K562 (cell line): ENCODE measurements around the gene ZNF197. TPM values are rescaled to one million over a fixed set of nuclear protein-coding genes. Genes with fewer than 3 reads are reported as not detected.

Experiments used
- ATAC-seq: fragments of 200-7000 bp; cut with Tn5 transposase; 3 replicates; pipeline ENCODE4 v1.9.1; 2020; ENCODE audit warnings: moderate library complexity
- BruUV-seq: library from RNA; stranded (reverse); fragments of 400-500 nt; replicated peaks from 2 replicates; lab custom pipeline; 2021; lab: Mats Ljungman, UMichigan
- CTCF ChIA-PET: fragments of 300-600 bp; formaldehyde crosslinking; extraction: SDS; loops from one replicate; lab custom pipeline; 2021; ENCODE audit warnings: low intra/inter-chr PET ratio; lab: Yijun Ruan, JAX
- POLR2A ChIA-PET: fragments of 300-600, 350-650 bp; sonication (Branson Sonifier 250); formaldehyde crosslinking; extraction: SDS; loops from one replicate; lab custom pipeline; 2021; ENCODE audit warnings: antibody characterized with exemption, inconsistent platforms; lab: Yijun Ruan, JAX
- DNase-seq, 4 experiments: peaks; one replicate each; pipeline versions ENCODE4 v3.0.0 to v3.0.0-alpha.2; 2011 to 2018; ENCODE audit warnings: low spot score in 3 of 4, mixed read lengths in 3 of 4; ENCODE audit errors: extremely low read depth in 1 of 4
- FAIRE-seq: peaks from 2 replicates; lab custom pipeline; 2011; peaks lifted over from hg19 to GRCh38; lab: Jason Lieb, UNC
- H2AFZ ChIP-seq: 2 replicates; pipeline ENCODE4 v1.6.0; 2011; ENCODE audit warnings: low read depth, low read length, control low read depth, inconsistent platforms
- H3K27ac ChIP-seq: fragments of 200-600 bp; 3 replicates; pipeline ENCODE4 v1.8.0; 2011; ENCODE audit warnings: low read depth, mild to moderate bottlenecking, control low read depth, inconsistent platforms, low read length, moderate library complexity, mixed read lengths; ENCODE audit errors: extremely low read depth
- H3K27me3 ChIP-seq, 2 experiments: fragments of 300-600 bp in 1 of 2; 2 replicates in 1 of 2; 3 replicates in 1 of 2; pipeline versions ENCODE4 v1.6.0 to v1.8.0; 2011; ENCODE audit warnings: inconsistent platforms in 2 of 2, low read length in 2 of 2, mild to moderate bottlenecking in 1 of 2, mixed read lengths in 1 of 2, moderate library complexity in 1 of 2; ENCODE audit not compliant: control insufficient read depth in 2 of 2, insufficient read depth in 2 of 2
- H3K36me3 ChIP-seq: fragments of 300-600 bp; 3 replicates; pipeline ENCODE4 v1.8.0; 2011; ENCODE audit warnings: mild to moderate bottlenecking, low read length, inconsistent platforms; ENCODE audit not compliant: control insufficient read depth, insufficient read depth
- H3K4me1 ChIP-seq, 2 experiments: fragments of 200-600 bp in 1 of 2; replicated peaks in 1 of 2; 2 replicates in 1 of 2; 3 replicates in 1 of 2; pipeline versions ENCODE4 v1.5.1 to v1.8.0; 2011; ENCODE audit warnings: inconsistent platforms in 2 of 2, low read length in 2 of 2, mild to moderate bottlenecking in 1 of 2, mixed read lengths in 1 of 2, moderate library complexity in 1 of 2; ENCODE audit not compliant: control insufficient read depth in 2 of 2, insufficient read depth in 2 of 2
- H3K4me2 ChIP-seq: 2 replicates; pipeline ENCODE4 v1.6.1; 2011; ENCODE audit warnings: low read length, control low read depth, inconsistent platforms, mixed read lengths; ENCODE audit not compliant: insufficient read depth
- H3K4me3 ChIP-seq: fragments of 200-600 bp; sonication (generic), shearing (Covaris generic); 2 replicates; pipeline ENCODE4 v1.5.1; 2016; ENCODE audit warnings: control low read depth, inconsistent platforms
- H3K79me2 ChIP-seq: fragments of 200-600 bp; 3 replicates; pipeline ENCODE4 v1.8.0; 2011; ENCODE audit warnings: low read length, inconsistent platforms; ENCODE audit not compliant: control insufficient read depth, insufficient read depth
- H3K9ac ChIP-seq, 2 experiments: 2 replicates each; pipeline versions ENCODE4 v1.6.0 to v1.6.1; 2011; ENCODE audit warnings: low read depth in 2 of 2, low read length in 2 of 2, control low read depth in 1 of 2, inconsistent platforms in 1 of 2, mild to moderate bottlenecking in 1 of 2, mixed read lengths in 1 of 2; ENCODE audit not compliant: insufficient read depth in 1 of 2
- H3K9me1 ChIP-seq: one replicate; pipeline ENCODE4 v1.6.0; 2011; ENCODE audit warnings: inconsistent platforms, mild to moderate bottlenecking, low read length, moderate library complexity; ENCODE audit not compliant: control insufficient read depth, insufficient read depth
- H3K9me3 ChIP-seq: replicated peaks from 2 replicates; pipeline ENCODE4 v1.5.1; 2011; ENCODE audit warnings: low read depth, low read length, inconsistent platforms; ENCODE audit not compliant: control insufficient read depth, insufficient read depth
- H4K20me1 ChIP-seq: replicated peaks from 2 replicates; pipeline ENCODE4 v1.6.1; 2011; ENCODE audit warnings: low read length, inconsistent platforms, mixed read lengths; ENCODE audit not compliant: control insufficient read depth, insufficient read depth
- BRF1 ChIP-seq: IDR thresholded peaks from 3 replicates; pipeline ENCODE4 v1.6.1; 2011; ENCODE audit warnings: borderline replicate concordance, mild to moderate bottlenecking; ENCODE audit not compliant: insufficient read length; ENCODE audit errors: extremely low read depth
- CEBPB ChIP-seq: fragments of 450-650 bp; IDR thresholded peaks from 2 replicates; pipeline ENCODE4 v1.6.1; 2016; ENCODE audit warnings: missing genetic modification characterization, missing compliant biosample characterization
- EP400 ChIP-seq: fragments of 450-650 bp; IDR thresholded peaks from 2 replicates; pipeline ENCODE4 v1.6.1; 2017; ENCODE audit warnings: antibody characterized with exemption, mild to moderate bottlenecking, moderate library complexity
- FOXK2 ChIP-seq, 2 experiments: fragments of 450-650 bp; IDR thresholded peaks in 1 of 2; conservative IDR thresholded peaks in 1 of 2; 2 replicates each; pipeline ENCODE4 v1.6.1; 2016; ENCODE audit warnings: low read depth in 2 of 2, mild to moderate bottlenecking in 1 of 2
- HNRNPH1 ChIP-seq: fragments of 200-400 bp; formaldehyde crosslinking; optimal IDR thresholded peaks from 2 replicates; pipeline ENCODE3; 2017; ENCODE audit warnings: low read depth, mild to moderate bottlenecking, low read length, moderate library complexity
- HNRNPLL ChIP-seq: fragments of 200-400 bp; formaldehyde crosslinking; IDR thresholded peaks from 2 replicates; pipeline ENCODE4 v1.6.1; 2017; ENCODE audit warnings: low read length, low read depth, mild to moderate bottlenecking; ENCODE audit not compliant: poor library complexity, severe bottlenecking
- MLX ChIP-seq, 2 experiments: fragments of 450-650 bp in 1 of 2; sonication (generic) in 1 of 2; formaldehyde crosslinking; conservative IDR thresholded peaks; 2 replicates each; pipeline versions ENCODE4 v1.4.0 to v1.8.1; 2020 to 2022; ENCODE audit warnings: mild to moderate bottlenecking in 1 of 2, missing genetic modification reagents in 1 of 2
- MXI1 ChIP-seq: IDR thresholded peaks from 2 replicates; pipeline ENCODE4 v1.6.1; 2011; ENCODE audit warnings: low read depth, mild to moderate bottlenecking, improper control_type of control experiment, low read length
- NR3C1 ChIP-seq: sonication (generic); formaldehyde crosslinking; IDR thresholded peaks from 2 replicates; pipeline ENCODE4 v1.8.1; 2022; ENCODE audit warnings: missing genetic modification reagents
- PBX2 ChIP-seq, 2 experiments: IDR thresholded peaks in 1 of 2; conservative IDR thresholded peaks in 1 of 2; 2 replicates each; pipeline ENCODE4 v1.6.1; 2016; ENCODE audit warnings: low read depth in 2 of 2, mild to moderate bottlenecking in 1 of 2, missing compliant biosample characterization in 1 of 2, missing genetic modification characterization in 1 of 2, moderate library complexity in 1 of 2
- POLR2A ChIP-seq: fragments of 450-650 bp; conservative IDR thresholded peaks from 2 replicates; pipeline ENCODE4 v1.6.1; 2016
- SRSF7 ChIP-seq: fragments of 200-400 bp; formaldehyde crosslinking; optimal IDR thresholded peaks from 2 replicates; pipeline ENCODE3; 2017; ENCODE audit warnings: mild to moderate bottlenecking, low read depth, low read length
- SRSF9 ChIP-seq: fragments of 200-400 bp; formaldehyde crosslinking; IDR thresholded peaks from 2 replicates; pipeline ENCODE4 v1.6.1; 2017; ENCODE audit warnings: low read depth, low read length, borderline replicate concordance
- TCF15 ChIP-seq: fragments of 250-450 bp; sonication (Bioruptor Pico); IDR thresholded peaks from 2 replicates; pipeline ENCODE4 v1.8.0; 2022; ENCODE audit warnings: moderate library complexity, mild to moderate bottlenecking, inconsistent platforms
- ZNF311 ChIP-seq: fragments of 250-450 bp; sonication (Bioruptor Pico); IDR thresholded peaks from 2 replicates; pipeline ENCODE4 v1.4.0; 2020; ENCODE audit warnings: mild to moderate bottlenecking, moderate library complexity
- whole genome bisulfite sequencing: fragments of 100-300 bp; shearing (Covaris generic); methylation state at CpG from one replicate; pipeline ENCODE4 v1.1.6; 2016; ENCODE audit warnings: low coverage, mixed read lengths; ENCODE audit not compliant: insufficient coverage; ENCODE audit errors: missing lambda C conversion rate; 5-methylcytosine and 5-hydroxymethylcytosine counted together
- in situ Hi-C: fragments of 300-500 bp; cut with MboI; formaldehyde crosslinking; loops from 4 replicates; pipeline ENCODE4 v1.15.0; 2018; ENCODE audit warnings: inconsistent platforms, mixed read lengths
- intact Hi-C: fragments of 100-400 bp; cut with micrococcal nuclease; formaldehyde crosslinking; loops from 2 replicates; pipeline ENCODE4 v1.14.2; 2022
- polyA plus RNA-seq, 8 experiments: library from polyadenylated mRNA; depleted of rRNA in 4 of 8; stranded (reverse) in 5 of 8; unstranded in 3 of 8; fragments of >200 nt; fragmentation: Nextera tagmentation in 2 of 8; fragmentation: Illumina TruSeq in 1 of 8; extraction: Ambion mirVana in 2 of 8; extraction: Trizol in 1 of 8; gene quantifications; 2 replicates each; pipeline versions ENCODE4 v1.2.1 to v1.2.3, GENCODE V29; 2011 to 2014; ENCODE audit warnings: inconsistent platforms in 1 of 8, missing spikeins in 1 of 8
- total RNA-seq, 7 experiments: library from RNA; depleted of rRNA in 6 of 7; stranded (reverse); fragments of >200 nt in 6 of 7; fragmentation: Illumina TruSeq in 2 of 7; extraction: Trizol in 2 of 7; gene quantifications; 2 replicates each; pipeline versions ENCODE4 v1.2.1 to v1.2.3, GENCODE V29; 2011 to 2021; ENCODE audit warnings: low replicate concordance in 1 of 7

The ZNF197 gene
- total and polyA plus RNA-seq, 9 of the 15 experiments (the other 6 are each of a cell fraction or from before 2014, with no cell fraction given): 3.5 to 19.1 (median 13.7) TPM

GRCh38 chr3:44687898-44688297 lies 63.1 kb downstream of the ZNF197 start:
- no peaks in the 10 kb centered on the region for H4K20me1 ChIP-seq
- no peak overlapping the region for H2AFZ ChIP-seq
- H3K9ac ChIP-seq: no peak overlapping the region
- no peak overlapping the region for H3K4me3 ChIP-seq
- no peak for ATAC-seq
- no TSS peak for BruUV-seq
- peaks cover 0 to 5% of the 10 kb centered on the region in 2 experiments; a peak in 1 of 5 replicates for H3K4me1 ChIP-seq
- FAIRE-seq: no peak
- DNase-seq: no peak
- no peaks in the 10 kb centered on the region for H3K9me1 ChIP-seq
- ChIA-PET CTCF (no interaction called here), POLR2A (no interaction called here)
- TF ChIP-seq MXI1: no peak
- no peak for TF ChIP-seq ZNF311 (CRISPR knock-in tag)
- TF ChIP-seq POLR2A: no peak
- no peak for TF ChIP-seq SRSF9
- TF ChIP-seq TCF15 (CRISPR knock-in tag): no peak
- TF ChIP-seq HNRNPH1: no peak
- no peak for TF ChIP-seq CEBPB (tag)
- TF ChIP-seq NR3C1: no peak
- no peak for TF ChIP-seq HNRNPLL
- no peak for TF ChIP-seq EP400
- TF ChIP-seq BRF1: no peak
- TF ChIP-seq SRSF7: no peak
- no peak for TF ChIP-seq MLX (CRISPR knock-in tag; conservative IDR thresholded peaks at IDR 0.05)
- TF ChIP-seq FOXK2 (conservative IDR thresholded peaks at IDR 0.05 in 1 of 2, IDR thresholded peaks at IDR 0.05 in 1 of 2; ENCODE audit: low read depth in 2 of 2): no peak
- no peak for TF ChIP-seq PBX2 (CRISPR knock-in tag; IDR thresholded peaks at IDR 0.05; ENCODE audit: low read depth)
- TF ChIP-seq PBX2 (tag; conservative IDR thresholded peaks at IDR 0.05; ENCODE audit: low read depth): no peak
- intact Hi-C loops: no loop called here
- no peak overlapping the region for H3K27ac ChIP-seq
- peaks cover 5 to 14% of the 10 kb centered on the region in 2 experiments; a peak in 4 of 5 replicates for H3K27me3 ChIP-seq
- in situ Hi-C loops: no loop called here
- no peaks in the 10 kb centered on the region for H3K79me2 ChIP-seq
- H3K9me3 ChIP-seq: no peaks in the 10 kb centered on the region; the same call in 1 of the 2 replicates
- no peaks in the 10 kb centered on the region for H3K36me3 ChIP-seq
- 0% methylated on average over 1 of the region's 1 CpG for WGBS
- no peak overlapping the region for H3K4me2 ChIP-seq
